HepG2 (cell line): Measurements from ENCODE around the gene SP5. TPM values are rescaled to one million over a fixed set of nuclear protein-coding genes. Genes with fewer than 3 reads are reported as not detected.

Experiments
- ATAC-seq: fragments of 200-7000 bp; cut with Tn5 transposase; 3 replicates; pipeline ENCODE4 v1.9.1; 2020; ENCODE audit warnings: mild to moderate bottlenecking, moderate library complexity
- BruUV-seq: library from RNA; stranded (reverse); fragments of 400-500 nt; replicated peaks from 2 replicates; lab custom pipeline; 2021; lab: Mats Ljungman, UMichigan
- CTCF ChIA-PET: fragments of 300-600 bp; formaldehyde crosslinking; extraction: SDS; loops from one replicate; lab custom pipeline; 2021; ENCODE audit warnings: low total read pairs, inconsistent platforms, low intra/inter-chr PET ratio; lab: Yijun Ruan, JAX
- POLR2A ChIA-PET: fragments of 350-600 bp; sonication (Branson Sonifier 250); formaldehyde crosslinking; loops from one replicate; lab custom pipeline; 2020; ENCODE audit warnings: antibody characterized with exemption, inconsistent platforms; lab: Yijun Ruan, JAX
- DNase-seq: peaks from one replicate; pipeline ENCODE4 v3.0.0-alpha.2; 2015; ENCODE audit warnings: low spot score
- FAIRE-seq: peaks from 3 replicates; lab custom pipeline; 2011; peaks lifted over from hg19 to GRCh38; lab: Jason Lieb, UNC
- H2AFZ ChIP-seq: one replicate; pipeline ENCODE4 v1.6.1; 2011; ENCODE audit warnings: low read length, inconsistent platforms
- H3K27ac ChIP-seq: fragments of 300-600 bp; 3 replicates; pipeline ENCODE4 v1.8.0; 2011; ENCODE audit warnings: mixed run types, mild to moderate bottlenecking, mixed read lengths, low read length, inconsistent platforms; ENCODE audit not compliant: insufficient read depth; ENCODE audit errors: extremely low read length
- H3K27me3 ChIP-seq, 2 experiments: fragments of 200-600 bp in 1 of 2; 2 replicates in 1 of 2; 3 replicates in 1 of 2; pipeline versions ENCODE4 v1.6.0 to v1.8.0; 2011; ENCODE audit warnings: low read length in 2 of 2, mild to moderate bottlenecking in 2 of 2, moderate library complexity in 2 of 2, inconsistent platforms in 1 of 2; ENCODE audit not compliant: insufficient read depth in 2 of 2, control insufficient read depth in 1 of 2
- H3K36me3 ChIP-seq, 2 experiments: fragments of 200-600 bp in 1 of 2; replicated peaks in 1 of 2; 2 replicates in 1 of 2; 3 replicates in 1 of 2; pipeline versions ENCODE4 v1.5.1 to v1.8.0; 2011; ENCODE audit warnings: low read length in 2 of 2, inconsistent platforms in 1 of 2; ENCODE audit not compliant: insufficient read depth in 2 of 2, control insufficient read depth in 1 of 2
- H3K4me1 ChIP-seq: 2 replicates; pipeline ENCODE4 v1.5.1; 2012; ENCODE audit warnings: low read length, inconsistent platforms; ENCODE audit not compliant: insufficient read depth
- H3K4me2 ChIP-seq: 2 replicates; pipeline ENCODE4 v1.6.0; 2011; ENCODE audit warnings: low read depth, low read length, inconsistent platforms
- H3K4me3 ChIP-seq, 3 experiments: fragments of 200-600 bp in 1 of 3; sonication (generic), shearing (Covaris generic) in 1 of 3; replicated peaks in 1 of 3; 2 replicates each; pipeline ENCODE4 v1.5.1; 2011 to 2016; ENCODE audit warnings: low read length in 3 of 3, inconsistent platforms in 2 of 3, low read depth in 2 of 3, mild to moderate bottlenecking in 2 of 3, control low read depth in 1 of 3, mixed read lengths in 1 of 3; ENCODE audit not compliant: insufficient read depth in 1 of 3
- H3K79me2 ChIP-seq: one replicate; pipeline ENCODE4 v1.6.1; 2011; ENCODE audit warnings: low read length, inconsistent platforms; ENCODE audit not compliant: insufficient read depth
- H3K9ac ChIP-seq: 2 replicates; pipeline ENCODE4 v1.6.0; 2011; ENCODE audit warnings: mild to moderate bottlenecking, low read depth, low read length, inconsistent platforms; ENCODE audit not compliant: insufficient read depth
- H3K9me3 ChIP-seq: 2 replicates; pipeline ENCODE4 v1.5.1; 2012; ENCODE audit warnings: mild to moderate bottlenecking, low read length
- H4K20me1 ChIP-seq: 2 replicates; pipeline ENCODE4 v1.6.0; 2011; ENCODE audit warnings: inconsistent platforms, mild to moderate bottlenecking, low read length, moderate library complexity; ENCODE audit not compliant: insufficient read depth
- ARID2 ChIP-seq: sonication (generic); formaldehyde crosslinking; IDR thresholded peaks from 2 replicates; pipeline ENCODE4 v1.8.1; 2022; ENCODE audit warnings: mild to moderate bottlenecking, missing genetic modification reagents, borderline replicate concordance
- BCLAF1 ChIP-seq: fragments of 450-650 bp; IDR thresholded peaks from 2 replicates; pipeline ENCODE4 v1.6.1; 2017; ENCODE audit warnings: mild to moderate bottlenecking
- CREM ChIP-seq, 2 experiments: sonication (generic) in 1 of 2; formaldehyde crosslinking in 1 of 2; IDR thresholded peaks; 2 replicates each; pipeline versions ENCODE4 v1.4.0 to v1.6.1; 2016 to 2020; ENCODE audit warnings: antibody characterized with exemption in 1 of 2, mild to moderate bottlenecking in 1 of 2, missing genetic modification reagents in 1 of 2
- DR1 ChIP-seq: sonication (generic); formaldehyde crosslinking; IDR thresholded peaks from 2 replicates; pipeline ENCODE4 v1.8.0; 2021; ENCODE audit warnings: mild to moderate bottlenecking, missing genetic modification reagents, inconsistent platforms
- ISX ChIP-seq: sonication (generic); formaldehyde crosslinking; conservative IDR thresholded peaks from 2 replicates; pipeline ENCODE4 v1.5.0; 2020; ENCODE audit warnings: missing genetic modification reagents
- JARID2 ChIP-seq: sonication (generic); formaldehyde crosslinking; IDR thresholded peaks from 2 replicates; pipeline ENCODE4 v1.8.1; 2023; ENCODE audit warnings: missing genetic modification reagents, inconsistent platforms; ENCODE audit not compliant: insufficient replicate concordance
- JDP2 ChIP-seq: sonication (generic); formaldehyde crosslinking; IDR thresholded peaks from 2 replicates; pipeline ENCODE4 v1.8.1; 2022; ENCODE audit warnings: missing genetic modification reagents, borderline replicate concordance
- NCOA5 ChIP-seq: sonication (generic); formaldehyde crosslinking; IDR thresholded peaks from 2 replicates; pipeline ENCODE4 v1.4.0; 2020; ENCODE audit warnings: missing genetic modification reagents
- PHF20 ChIP-seq: sonication (generic); formaldehyde crosslinking; IDR thresholded peaks from 2 replicates; pipeline ENCODE4 v1.5.0; 2020; ENCODE audit warnings: mild to moderate bottlenecking, missing genetic modification reagents
- SPEN ChIP-seq: sonication (generic); formaldehyde crosslinking; IDR thresholded peaks from 2 replicates; pipeline ENCODE4 v1.5.1; 2020; ENCODE audit warnings: low read depth, mild to moderate bottlenecking, missing genetic modification reagents
- YY1 ChIP-seq: IDR thresholded peaks from 2 replicates; pipeline ENCODE4 v1.6.1; 2011; ENCODE audit warnings: low read length, low read depth, moderate library complexity, mild to moderate bottlenecking; ENCODE audit not compliant: insufficient read depth, insufficient replicate concordance
- ZNF350 ChIP-seq: sonication (generic); formaldehyde crosslinking; IDR thresholded peaks from 2 replicates; pipeline ENCODE4 v1.4.0; 2020; ENCODE audit warnings: mild to moderate bottlenecking, low read depth, missing genetic modification reagents, borderline replicate concordance
- ZNF484 ChIP-seq: sonication (generic); formaldehyde crosslinking; IDR thresholded peaks from 2 replicates; pipeline ENCODE4 v1.5.1; 2020; ENCODE audit warnings: mild to moderate bottlenecking, low read depth, missing genetic modification reagents, borderline replicate concordance
- ZNF619 ChIP-seq: sonication (generic); formaldehyde crosslinking; IDR thresholded peaks from 2 replicates; pipeline ENCODE4 v1.4.0; 2020; ENCODE audit warnings: mild to moderate bottlenecking, missing genetic modification reagents
- ZNF672 ChIP-seq: sonication (generic); formaldehyde crosslinking; IDR thresholded peaks from 2 replicates; pipeline ENCODE4 v1.8.1; 2022; ENCODE audit warnings: missing genetic modification reagents
- ZNF768 ChIP-seq: sonication (generic); formaldehyde crosslinking; IDR thresholded peaks from 2 replicates; pipeline ENCODE4 v1.4.0; 2020; ENCODE audit warnings: missing genetic modification reagents
- in situ Hi-C: cut with HindIII; loops from 2 replicates; pipeline ENCODE4 v1.10.0; 2017; ENCODE audit warnings: low pct_unique_long_range_greater_than_20kb; ENCODE audit not compliant: extremely low pct_ligation_motif_present
- intact Hi-C: fragments of 100-400 bp; cut with micrococcal nuclease; formaldehyde crosslinking; loops from one replicate; pipeline ENCODE4 v1.10.0; 2022; ENCODE audit not compliant: unreplicated experiment
- polyA plus RNA-seq, 8 experiments: library from polyadenylated mRNA; depleted of rRNA in 3 of 8; stranded (reverse) in 7 of 8; unstranded in 1 of 8; fragments of >200 nt; fragmentation: Illumina TruSeq in 4 of 8; extraction: Trizol in 4 of 8; gene quantifications; 2 replicates each; pipeline versions ENCODE4 v1.2.1 to v1.2.3, GENCODE V29; 2011 to 2016; ENCODE audit warnings: low read depth in 4 of 8, missing spikeins in 1 of 8, mixed read lengths in 1 of 8; ENCODE audit not compliant: insufficient read depth in 1 of 8
- total RNA-seq, 5 experiments: library from RNA; depleted of rRNA; stranded (reverse); fragments of >200 nt; fragmentation: Illumina TruSeq; extraction: Trizol; gene quantifications; 2 replicates each; pipeline ENCODE4 v1.2.3, GENCODE V29; 2016; ENCODE audit warnings: low read depth in 1 of 5

SP5 gene
- total and polyA plus RNA-seq, 2 of the 13 experiments (the other 11 are each of a cell fraction or from before 2014, with no cell fraction given) = 50.8 to 119 TPM

- no TSS peak for BruUV-seq
- no peak for ATAC-seq
- H3K9ac ChIP-seq = no peak overlapping the region
- CTCF ChIA-PET = no interaction called here
- H3K4me3 ChIP-seq = no peak overlapping the region
- no peaks in the 10 kb centered on the region for H3K79me2 ChIP-seq
- peaks cover 0 to 2% of the 10 kb centered on the region in 2 experiments; a peak in 1 of 5 replicates for H3K27me3 ChIP-seq
- no peaks in the 10 kb centered on the region for H4K20me1 ChIP-seq
- in situ Hi-C loops = no loop called here
- no peak overlapping the region for H3K27ac ChIP-seq
- no peak for FAIRE-seq
- no peaks in the 10 kb centered on the region for H3K9me3 ChIP-seq
- peaks cover 19% of the 10 kb centered on the region for H3K4me1 ChIP-seq
- no peak overlapping the region for H3K4me2 ChIP-seq
- TF ChIP-seq ZNF619 = no peak
- TF ChIP-seq ZNF484 = no peak
- TF ChIP-seq ZNF768 (CRISPR knock-in tag) = no peak
- no peak for TF ChIP-seq NCOA5 (CRISPR knock-in tag)
- TF ChIP-seq CREM (IDR thresholded peaks at IDR 0.05) = no peak
- no peak for TF ChIP-seq CREM (CRISPR knock-in tag; IDR thresholded peaks at IDR 0.05)
- no peak for TF ChIP-seq SPEN (CRISPR knock-in tag)
- TF ChIP-seq YY1 = no peak
- no peak for TF ChIP-seq JARID2
- no peak for TF ChIP-seq DR1 (CRISPR knock-in tag)
- TF ChIP-seq PHF20 (CRISPR knock-in tag) = no peak
- TF ChIP-seq BCLAF1 = no peak
- TF ChIP-seq JDP2 (CRISPR knock-in tag) = no peak
- TF ChIP-seq ISX = no peak
- no peak for TF ChIP-seq ZNF350
- no peak for TF ChIP-seq ARID2
- TF ChIP-seq ZNF672 (CRISPR knock-in tag) = no peak
- DNase-seq = no peak
- intact Hi-C loops = no loop called here
- POLR2A ChIA-PET = no interaction called here
- H3K36me3 ChIP-seq = no peaks in the 10 kb centered on the region
- H2AFZ ChIP-seq = no peak overlapping the region
These were observed 46.4 kb downstream of the SP5 start for GRCh38 chr2:170761572-170761971.
